GM23248 (cell line): ENCODE measurements around the gene SDHB. TPM values are rescaled to one million over a fixed set of nuclear protein-coding genes. Genes with fewer than 3 reads are reported as not detected.

ENCODE experiments used
- DNase-seq: peaks from one replicate; pipeline ENCODE4 v3.0.0-alpha.2; 2015
- H2AFZ ChIP-seq: fragments of 200-600 bp; sonication (generic); 2 replicates; pipeline ENCODE4 v1.6.1; 2016; ENCODE audit warnings: antibody characterized with exemption
- H3F3A ChIP-seq: fragments of 200-600 bp; sonication (generic); 2 replicates; pipeline ENCODE4 v1.6.1; 2016; ENCODE audit warnings: mild to moderate bottlenecking, antibody characterized with exemption, mixed run types; ENCODE audit not compliant: insufficient read depth
- H3K27ac ChIP-seq: fragments of 200-600 bp; sonication (generic); 2 replicates; pipeline ENCODE4 v1.5.1; 2016; ENCODE audit warnings: mild to moderate bottlenecking
- H3K27me3 ChIP-seq: fragments of 200-600 bp; sonication (generic); replicated peaks from 2 replicates; pipeline ENCODE4 v1.6.1; 2016; ENCODE audit warnings: mild to moderate bottlenecking; ENCODE audit not compliant: insufficient read depth
- H3K36me3 ChIP-seq: fragments of 200-600 bp; sonication (generic); 2 replicates; pipeline ENCODE4 v1.6.1; 2016; ENCODE audit warnings: low read depth, mild to moderate bottlenecking
- H3K4me1 ChIP-seq: fragments of 200-600 bp; sonication (generic); 2 replicates; pipeline ENCODE4 v1.6.1; 2016; ENCODE audit warnings: mild to moderate bottlenecking; ENCODE audit not compliant: insufficient read depth
- H3K4me2 ChIP-seq: fragments of 200-600 bp; sonication (generic); one replicate; pipeline ENCODE4 v1.6.1; 2016; ENCODE audit warnings: mild to moderate bottlenecking; ENCODE audit not compliant: unreplicated experiment
- H3K4me3 ChIP-seq: fragments of 200-600 bp; sonication (generic); 2 replicates; pipeline ENCODE4 v1.5.1; 2016; ENCODE audit warnings: mild to moderate bottlenecking
- H3K79me2 ChIP-seq: fragments of 200-600 bp; sonication (generic); 2 replicates; pipeline ENCODE4 v1.6.1; 2016; ENCODE audit warnings: mild to moderate bottlenecking; ENCODE audit not compliant: insufficient read depth
- H3K9ac ChIP-seq: fragments of 200-600 bp; sonication (generic); 2 replicates; pipeline ENCODE4 v1.6.1; 2016; ENCODE audit warnings: mild to moderate bottlenecking
- H3K9me2 ChIP-seq: fragments of 200-600 bp; sonication (generic); 2 replicates; pipeline ENCODE4 v1.6.1; 2016; ENCODE audit warnings: mixed run types, mild to moderate bottlenecking, moderate library complexity; ENCODE audit not compliant: insufficient read depth
- H3K9me3 ChIP-seq: fragments of 200-600 bp; sonication (generic); one replicate; pipeline ENCODE4 v1.6.1; 2017; ENCODE audit warnings: low read depth
- H4K20me1 ChIP-seq: fragments of 200-600 bp; sonication (generic); 2 replicates; pipeline ENCODE4 v1.6.0; 2016; ENCODE audit not compliant: insufficient read depth
- EZH2 ChIP-seq: fragments of 200-600 bp; sonication (generic); IDR thresholded peaks from 2 replicates; pipeline ENCODE4 v1.6.1; 2018; ENCODE audit warnings: antibody characterized with exemption, mild to moderate bottlenecking; ENCODE audit not compliant: insufficient read depth, poor library complexity, severe bottlenecking
- EZH2phosphoT487 ChIP-seq: fragments of 200-600 bp; sonication (generic); IDR thresholded peaks from 2 replicates; pipeline ENCODE4 v1.6.1; 2018; ENCODE audit warnings: antibody characterized with exemption, moderate library complexity, mild to moderate bottlenecking, low read depth; ENCODE audit not compliant: insufficient read depth
- WGBS, 2 experiments: methylation state at CpG; one replicate each; pipeline ENCODE4 v1.1.6; 2015 to 2017; ENCODE audit warnings: low lambda C conversion rate in 2 of 2, low coverage in 1 of 2; ENCODE audit errors: missing lambda C conversion rate in 2 of 2; 5-methylcytosine and 5-hydroxymethylcytosine counted together
- in situ Hi-C: fragments of 300-500 bp; cut with MboI; formaldehyde crosslinking; loops from 2 replicates; pipeline ENCODE4 v1.15.0; 2020
- polyA plus RNA-seq: library from polyadenylated mRNA; unstranded; fragments of >200 nt; fragmentation: Nextera tagmentation; extraction: Ambion mirVana; gene quantifications from 2 replicates; pipeline ENCODE4 v1.2.1, GENCODE V29; 2016
- total RNA-seq: library from RNA; depleted of rRNA; stranded (reverse); fragments of >200 nt; shearing (Covaris generic); gene quantifications from 2 replicates; pipeline ENCODE4 v1.2.3, GENCODE V29; 2014; rRNA removed

The SDHB gene
- total and polyA plus RNA-seq, 2 experiments from 2014 or later, result 84.1 to 124 TPM

DNA sequence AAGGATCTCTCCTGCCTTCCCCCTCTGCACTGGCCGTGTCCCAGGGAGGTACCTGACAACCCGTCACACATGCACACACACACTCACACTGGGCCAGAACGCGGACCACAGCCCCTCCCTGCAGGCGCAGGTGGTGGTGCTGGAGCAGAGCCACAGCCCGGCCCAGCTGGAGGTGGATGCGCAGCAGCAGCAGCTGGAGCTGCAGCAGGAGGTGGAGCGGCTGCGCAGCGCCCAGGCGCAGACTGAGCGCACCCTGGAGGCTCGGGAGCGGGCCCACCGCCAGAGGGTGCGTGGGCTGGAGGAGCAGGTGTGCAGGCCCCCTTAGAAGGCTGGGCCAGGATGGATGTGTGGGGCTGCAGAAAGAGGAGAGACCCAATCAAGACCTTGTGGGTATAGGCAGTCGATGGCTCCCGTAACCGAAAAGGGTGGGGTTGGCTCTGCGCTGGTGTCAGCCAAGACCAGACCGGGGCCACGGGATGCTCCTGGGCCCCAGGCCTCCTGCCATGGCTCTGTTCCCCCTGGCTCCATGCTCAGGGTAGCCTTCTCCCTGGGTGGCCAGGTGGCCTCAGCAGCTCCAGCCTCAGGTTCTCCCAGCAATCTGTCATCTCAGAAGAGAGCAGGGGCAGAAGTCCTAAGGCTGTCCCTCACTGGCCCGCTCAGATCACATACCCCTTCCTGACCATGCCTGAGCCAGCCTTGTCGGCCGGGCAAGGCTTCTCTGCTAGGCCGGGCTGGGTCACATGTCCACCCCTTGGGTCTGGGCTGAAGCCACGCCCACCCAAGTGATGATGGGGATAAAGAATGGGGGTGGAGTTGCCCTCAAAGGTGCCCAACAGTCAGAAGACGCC, 82.3 kb downstream of the SDHB start:
- in situ Hi-C loops, result no loop called here
- H3K4me2 ChIP-seq, result no peak overlapping the region
- peak; percentile 75 for DNase-seq
- H3K9me2 ChIP-seq, result no peaks in the 10 kb centered on the region
- peaks cover 13% of the 10 kb centered on the region for H3K79me2 ChIP-seq
- H3K9ac ChIP-seq, result no peak overlapping the region
- no peak for TF ChIP-seq EZH2
- TF ChIP-seq EZH2phosphoT487, result no peak
- H4K20me1 ChIP-seq, result no peaks in the 10 kb centered on the region
- H3K9me3 ChIP-seq, result no peaks in the 10 kb centered on the region
- H2AFZ ChIP-seq, result no peak overlapping the region
- no peaks in the 10 kb centered on the region for H3F3A ChIP-seq
- H3K27me3 ChIP-seq, result no peaks in the 10 kb centered on the region
- no peak overlapping the region for H3K27ac ChIP-seq
- no peak overlapping the region for H3K4me3 ChIP-seq
- WGBS, 2 experiments, result 70 to 73% methylated on average over 28 of the region's 28 CpGs
- no peaks in the 10 kb centered on the region for H3K4me1 ChIP-seq
- H3K36me3 ChIP-seq, result no peaks in the 10 kb centered on the region

DNA sequence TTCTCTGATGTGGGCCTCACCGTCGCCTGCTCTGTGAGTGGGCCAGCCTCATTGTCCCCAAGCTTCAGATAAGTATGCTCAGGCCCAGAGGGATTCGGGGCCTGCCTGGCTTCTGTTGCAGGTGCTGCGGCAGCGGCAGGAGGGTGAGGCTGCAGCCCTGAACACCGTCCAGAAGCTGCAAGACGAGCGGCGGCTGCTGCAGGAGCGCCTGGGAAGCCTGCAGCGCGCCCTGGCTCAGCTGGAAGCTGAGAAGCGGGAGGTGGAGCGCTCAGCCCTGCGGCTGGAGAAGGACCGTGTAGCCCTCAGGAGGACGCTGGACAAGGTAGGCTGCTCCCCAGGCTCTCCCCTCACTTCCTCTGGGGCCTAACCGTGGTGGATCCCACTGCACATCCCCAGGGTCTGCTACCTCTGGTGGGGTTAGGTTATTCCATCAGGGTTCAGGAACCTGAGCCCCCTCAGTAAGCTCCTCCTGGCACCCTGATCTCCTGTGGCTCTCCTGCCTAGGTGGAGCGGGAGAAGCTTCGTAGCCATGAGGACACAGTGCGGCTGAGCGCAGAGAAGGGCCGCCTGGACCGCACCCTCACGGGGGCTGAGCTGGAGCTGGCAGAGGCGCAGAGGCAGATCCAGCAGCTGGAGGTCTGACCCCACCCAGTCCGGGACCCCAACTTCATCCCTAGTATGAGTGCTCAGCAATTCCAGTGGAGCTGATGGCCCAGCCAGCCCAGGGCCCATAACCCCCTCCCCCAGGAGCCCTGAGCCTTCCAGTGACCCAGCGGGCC, 83.5 kb downstream of the SDHB start:
- no peaks in the 10 kb centered on the region for H4K20me1 ChIP-seq
- no peaks in the 10 kb centered on the region for H3K9me2 ChIP-seq
- H3F3A ChIP-seq, result no peaks in the 10 kb centered on the region
- no peaks in the 10 kb centered on the region; the same call in 1 of the 2 replicates for H3K36me3 ChIP-seq
- 0 out of 2 replicates have a peak, but pooled peaks cover under 1% of the 10 kb centered on the region for H3K79me2 ChIP-seq
- no peaks in the 10 kb centered on the region for H3K4me1 ChIP-seq
- no peaks in the 10 kb centered on the region for H3K27me3 ChIP-seq
- H2AFZ ChIP-seq, result no peak overlapping the region
- H3K4me2 ChIP-seq, result no peak overlapping the region
- no peak overlapping the region for H3K9ac ChIP-seq
- H3K27ac ChIP-seq, result no peak overlapping the region
- H3K4me3 ChIP-seq, result no peak overlapping the region
- TF ChIP-seq EZH2 (no peak), EZH2phosphoT487 (no peak)
- no peak for DNase-seq
- in situ Hi-C loops, result no loop called here
- H3K9me3 ChIP-seq, result no peaks in the 10 kb centered on the region
- WGBS, 2 experiments, result 97 to 98% methylated on average over 26 to 28 of the region's 28 CpGs

DNA sequence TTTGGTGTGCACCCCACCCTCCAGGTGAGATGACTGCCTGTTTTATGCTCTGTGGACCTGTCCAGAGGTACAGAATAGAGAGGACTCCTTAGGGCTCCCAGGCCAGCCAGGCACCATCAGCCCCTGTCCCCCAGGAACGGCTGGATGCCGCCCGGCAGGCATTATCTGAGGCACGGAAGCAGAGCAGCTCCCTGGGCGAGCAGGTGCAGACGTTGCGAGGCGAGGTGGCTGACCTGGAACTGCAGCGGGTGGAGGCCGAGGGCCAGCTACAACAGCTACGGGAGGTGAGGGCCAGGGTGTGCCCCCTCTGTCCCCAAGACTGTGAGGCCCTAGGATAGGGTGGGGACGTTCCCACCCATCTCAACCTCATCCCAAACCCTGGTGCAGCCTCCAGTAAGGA, 84.2 kb downstream of the SDHB start:
- in situ Hi-C loops, result no loop called here
- no peak for TF ChIP-seq EZH2
- no peak for TF ChIP-seq EZH2phosphoT487

DNA sequence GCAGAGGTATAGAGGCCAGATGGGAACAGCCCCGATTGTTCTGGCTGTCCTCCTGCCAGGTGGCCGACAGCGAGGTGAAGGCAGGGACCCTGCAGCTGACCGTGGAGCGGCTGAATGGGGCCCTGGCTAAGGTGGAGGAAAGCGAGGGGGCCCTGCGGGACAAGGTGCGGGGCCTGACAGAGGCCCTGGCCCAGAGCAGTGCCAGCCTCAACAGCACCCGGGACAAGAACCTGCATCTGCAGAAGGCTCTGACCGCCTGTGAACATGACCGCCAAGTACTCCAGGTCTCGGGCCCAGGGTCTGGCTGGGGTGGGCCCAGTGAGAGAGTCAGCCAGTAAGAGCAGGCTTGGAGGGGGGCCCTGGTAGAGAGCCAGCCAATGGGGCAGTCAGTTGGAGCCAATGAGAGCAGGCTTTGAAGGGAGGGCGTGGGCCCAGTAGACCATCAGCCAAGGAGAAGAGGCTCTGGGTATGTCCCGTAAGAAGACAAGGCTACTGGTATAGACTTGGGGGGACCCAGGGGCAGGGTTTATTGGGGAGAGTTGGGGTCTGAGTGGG, 84.7 kb downstream of the SDHB start:
- no peaks in the 10 kb centered on the region for H3K79me2 ChIP-seq
- H3K4me2 ChIP-seq, result no peak overlapping the region
- H3K9me3 ChIP-seq, result no peaks in the 10 kb centered on the region
- H3K9ac ChIP-seq, result no peak overlapping the region
- WGBS, 2 experiments, result 84 to 87% methylated on average over 14 of the region's 14 CpGs
- TF ChIP-seq EZH2, result no peak
- no peak for TF ChIP-seq EZH2phosphoT487
- no peaks in the 10 kb centered on the region for H3K4me1 ChIP-seq
- no peak overlapping the region for H3K27ac ChIP-seq
- no peaks in the 10 kb centered on the region for H3K9me2 ChIP-seq
- H3F3A ChIP-seq, result no peaks in the 10 kb centered on the region
- no peak overlapping the region for H2AFZ ChIP-seq
- no peaks in the 10 kb centered on the region for H4K20me1 ChIP-seq
- in situ Hi-C loops, result no loop called here
- DNase-seq, result no peak
- no peaks in the 10 kb centered on the region for H3K27me3 ChIP-seq
- no peaks in the 10 kb centered on the region; the same call in 1 of the 2 replicates for H3K36me3 ChIP-seq
- H3K4me3 ChIP-seq, result no peak overlapping the region

More for the DNA sequence above, 84.2 kb downstream of the SDHB start:
- Histone ChIP-seq H3K36me3 (no peaks in the 10 kb centered on the region; the same call in 1 of the 2 replicates), H3K4me2 (no peak overlapping the region), H3K9me3 (no peaks in the 10 kb centered on the region), H3K27ac (no peak overlapping the region), H3K4me3 (no peak overlapping the region), H3K4me1 (no peaks in the 10 kb centered on the region), H3K9ac (no peak overlapping the region), H2AFZ (no peak overlapping the region), H3K9me2 (no peaks in the 10 kb centered on the region), H3K27me3 (no peaks in the 10 kb centered on the region), H4K20me1 (no peaks in the 10 kb centered on the region), H3K79me2 (no peaks in the 10 kb centered on the region), H3F3A (no peaks in the 10 kb centered on the region)
- DNase-seq, result no peak
- 93 to 97% methylated on average over 12 of the region's 12 CpGs for WGBS, 2 experiments

Other genes starting within 250 kb of the SDHB start
- gene RNU1-2, start 158.1 kb downstream of the SDHB start, total RNA-seq, result under 0.01 TPM in 1 of 2 replicates, not detected in the other
- not detected in 2 replicates for gene RNU1-2, start 158.1 kb downstream of the SDHB start, polyA plus RNA-seq
- 17.6 and 24.0 TPM in 2 replicates for gene CROCC, start 132.1 kb downstream of the SDHB start, total RNA-seq
- 5.2 and 7.0 TPM in 2 replicates for gene CROCC, start 132.1 kb downstream of the SDHB start, polyA plus RNA-seq
- 164 and 189 TPM in 2 replicates for gene MFAP2, start 73.4 kb downstream of the SDHB start, total RNA-seq
- 469 and 471 TPM in 2 replicates for gene MFAP2, start 73.4 kb downstream of the SDHB start, polyA plus RNA-seq
- 29.6 and 44.6 TPM in 2 replicates for gene ATP13A2, start 42.1 kb downstream of the SDHB start, total RNA-seq
- gene ATP13A2, start 42.1 kb downstream of the SDHB start, polyA plus RNA-seq, result 30.5 and 32.4 TPM in 2 replicates
- gene PADI2, start 65.4 kb upstream of the SDHB start, total RNA-seq, result 0.13 and 0.22 TPM in 2 replicates
- 0.08 and 0.11 TPM in 2 replicates for gene PADI2, start 65.4 kb upstream of the SDHB start, polyA plus RNA-seq
- gene PADI1, start 151.1 kb upstream of the SDHB start, total RNA-seq, result under 0.01 TPM in 1 of 2 replicates, not detected in the other
- 0.11 and 0.14 TPM in 2 replicates for gene PADI1, start 151.1 kb upstream of the SDHB start, polyA plus RNA-seq
- gene PADI3, start 195.1 kb upstream of the SDHB start, total RNA-seq, result not detected in 2 replicates
- gene PADI3, start 195.1 kb upstream of the SDHB start, polyA plus RNA-seq, result not detected in 2 replicates